A549 (cell line): Measurements from ENCODE around the gene DNM1. TPM values are rescaled to one million over a fixed set of nuclear protein-coding genes. Genes with fewer than 3 reads are reported as not detected.

ENCODE experiments used
- ATAC-seq, 2 experiments: fragments of 200-7000 bp in 1 of 2; fragments of >200 bp in 1 of 2; cut with Nextera tagmentation in 1 of 2; cut with Tn5 transposase in 1 of 2; 3 replicates each; pipeline versions ENCODE4 v1.8.0 to v1.9.1; 2018 to 2020; ENCODE audit warnings: mild to moderate bottlenecking in 1 of 2, moderate library complexity in 1 of 2
- CTCF ChIA-PET: fragments of 300-600 bp; sonication (Branson Sonifier 250); formaldehyde crosslinking; extraction: SDS; loops from one replicate; lab custom pipeline; 2021; ENCODE audit warnings: antibody characterized with exemption, inconsistent platforms; lab: Yijun Ruan, JAX
- POLR2A ChIA-PET: fragments of 350-600 bp; formaldehyde crosslinking; extraction: SDS; loops from one replicate; lab custom pipeline; 2021; ENCODE audit warnings: antibody characterized with exemption, inconsistent platforms; lab: Yijun Ruan, JAX
- DNase-seq, 2 experiments: peaks; one replicate each; pipeline versions ENCODE4 v3.0.0 to v3.0.0-alpha.2; 2011 to 2016; ENCODE audit warnings: low read depth in 1 of 2, low spot score in 1 of 2
- FAIRE-seq: peaks from 2 replicates; lab custom pipeline; 2011; peaks lifted over from hg19 to GRCh38; lab: Jason Lieb, UNC
- H3K27ac ChIP-seq, 2 experiments: fragments of >200 bp; sonication (Bioruptor Twin); formaldehyde crosslinking; 3 replicates each; pipeline ENCODE4 v1.5.1; 2016 to 2017
- H3K4me1 ChIP-seq: fragments of >200 bp; sonication (Bioruptor Twin); formaldehyde crosslinking; 3 replicates; pipeline ENCODE4 v1.6.1; 2016
- H3K4me2 ChIP-seq: fragments of >200 bp; sonication (Bioruptor Twin); formaldehyde crosslinking; 3 replicates; pipeline ENCODE4 v1.6.1; 2016
- H3K4me3 ChIP-seq: fragments of >200 bp; sonication (Bioruptor Twin); formaldehyde crosslinking; 3 replicates; pipeline ENCODE4 v1.5.1; 2016
- H3K9me3 ChIP-seq: fragments of >200 bp; sonication (Bioruptor Twin); formaldehyde crosslinking; 3 replicates; pipeline ENCODE4 v1.6.1; 2016
- ATOH8 ChIP-seq: fragments of 250-450 bp; sonication (Bioruptor Pico); IDR thresholded peaks from 2 replicates; pipeline ENCODE4 v1.5.0; 2020; ENCODE audit warnings: low read depth, mild to moderate bottlenecking, moderate library complexity
- BHLHE40 ChIP-seq: IDR thresholded peaks from 2 replicates; pipeline ENCODE4 v1.6.1; 2012; ENCODE audit warnings: low read depth, low read length, inconsistent platforms
- CBX2 ChIP-seq: fragments of 200-600 bp; sonication (generic); IDR thresholded peaks from 2 replicates; pipeline ENCODE4 v1.6.1; 2016; ENCODE audit warnings: low read depth, mild to moderate bottlenecking, borderline replicate concordance
- EP300 ChIP-seq, 2 experiments: fragments of >200 bp; sonication (Bioruptor Twin); formaldehyde crosslinking; IDR thresholded peaks; 2 replicates in 1 of 2; 3 replicates in 1 of 2; pipeline ENCODE4 v1.6.1; 2016 to 2017
- ESRRA ChIP-seq: fragments of 150-350 bp; IDR thresholded peaks from 2 replicates; pipeline ENCODE4 v1.6.1; 2014; ENCODE audit warnings: mild to moderate bottlenecking, low read length, borderline replicate concordance
- HDAC2 ChIP-seq: fragments of 200-600 bp; sonication (generic); IDR thresholded peaks from 2 replicates; pipeline ENCODE4 v1.6.1; 2016
- HEYL ChIP-seq: fragments of 250-450 bp; sonication (Bioruptor Pico); IDR thresholded peaks from 2 replicates; pipeline ENCODE4 v1.8.0; 2021; ENCODE audit warnings: mild to moderate bottlenecking, moderate library complexity
- HOXA7 ChIP-seq: fragments of 250-450 bp; sonication (Bioruptor Pico); IDR thresholded peaks from 2 replicates; pipeline ENCODE4 v1.5.0; 2020; ENCODE audit warnings: mild to moderate bottlenecking, moderate library complexity
- JUNB ChIP-seq: fragments of >200 bp; sonication (Bioruptor Twin); formaldehyde crosslinking; IDR thresholded peaks from 2 replicates; pipeline ENCODE4 v1.6.1; 2016
- MAFK ChIP-seq: fragments of 450-650 bp; IDR thresholded peaks from 2 replicates; pipeline ENCODE4 v1.6.1; 2014; ENCODE audit not compliant: partially characterized antibody
- NR3C1 ChIP-seq: fragments of >200 bp; sonication (Bioruptor Twin); formaldehyde crosslinking; IDR thresholded peaks from 3 replicates; pipeline ENCODE4 v1.6.1; 2017
- PHF8 ChIP-seq: fragments of 200-600 bp; sonication (generic); IDR thresholded peaks from 2 replicates; pipeline ENCODE4 v1.6.1; 2016; ENCODE audit warnings: low read depth, mild to moderate bottlenecking, antibody characterized with exemption, moderate library complexity, borderline replicate concordance
- REST ChIP-seq: fragments of 200-600 bp; sonication (generic); IDR thresholded peaks from 2 replicates; pipeline ENCODE4 v1.6.1; 2016; ENCODE audit warnings: antibody characterized with exemption, mild to moderate bottlenecking, moderate library complexity
- SMC3 ChIP-seq: fragments of >200 bp; sonication (Bioruptor Twin); formaldehyde crosslinking; IDR thresholded peaks from 3 replicates; pipeline ENCODE4 v1.6.1; 2018; ENCODE audit warnings: inconsistent platforms
- SREBF2 ChIP-seq: fragments of 450-650 bp; IDR thresholded peaks from 2 replicates; pipeline ENCODE4 v1.6.1; 2014; ENCODE audit warnings: mild to moderate bottlenecking, moderate library complexity
- WGBS: methylation state at CpG from one replicate; pipeline ENCODE4 v1.1.6; 2017; ENCODE audit errors: missing lambda C conversion rate; 5-methylcytosine and 5-hydroxymethylcytosine counted together
- polyA plus RNA-seq, 4 experiments: library from polyadenylated mRNA; depleted of rRNA in 3 of 4; stranded (reverse); fragments of >200 nt; fragmentation: RNase III in 1 of 4; extraction: RNeasy Plus Mini Kit Qiagen cat#74134 plus additional on column Dnase treatment in 1 of 4; gene quantifications; 2 replicates in 3 of 4; 3 replicates in 1 of 4; pipeline ENCODE4 v1.2.3, GENCODE V29; 2011 to 2017
- TF ChIP-seq, protein P1 (sequence below): fragments of >200 bp; sonication (Bioruptor Twin); formaldehyde crosslinking; IDR thresholded peaks from 3 replicates; pipeline ENCODE4 v1.5.1; 2016
- TF ChIP-seq, protein P2 (sequence below): IDR thresholded peaks from 2 replicates; pipeline ENCODE4 v1.6.1; 2012
- TF ChIP-seq, protein P3 (sequence below): fragments of >200 bp; sonication (Bioruptor Twin); formaldehyde crosslinking; IDR thresholded peaks from 3 replicates; pipeline ENCODE4 v1.6.1; 2016

DNM1 gene
- polyA plus RNA-seq, 2 of the 4 experiments (the other 2 are of a cell fraction): 60.2 to 139 TPM

DNA sequence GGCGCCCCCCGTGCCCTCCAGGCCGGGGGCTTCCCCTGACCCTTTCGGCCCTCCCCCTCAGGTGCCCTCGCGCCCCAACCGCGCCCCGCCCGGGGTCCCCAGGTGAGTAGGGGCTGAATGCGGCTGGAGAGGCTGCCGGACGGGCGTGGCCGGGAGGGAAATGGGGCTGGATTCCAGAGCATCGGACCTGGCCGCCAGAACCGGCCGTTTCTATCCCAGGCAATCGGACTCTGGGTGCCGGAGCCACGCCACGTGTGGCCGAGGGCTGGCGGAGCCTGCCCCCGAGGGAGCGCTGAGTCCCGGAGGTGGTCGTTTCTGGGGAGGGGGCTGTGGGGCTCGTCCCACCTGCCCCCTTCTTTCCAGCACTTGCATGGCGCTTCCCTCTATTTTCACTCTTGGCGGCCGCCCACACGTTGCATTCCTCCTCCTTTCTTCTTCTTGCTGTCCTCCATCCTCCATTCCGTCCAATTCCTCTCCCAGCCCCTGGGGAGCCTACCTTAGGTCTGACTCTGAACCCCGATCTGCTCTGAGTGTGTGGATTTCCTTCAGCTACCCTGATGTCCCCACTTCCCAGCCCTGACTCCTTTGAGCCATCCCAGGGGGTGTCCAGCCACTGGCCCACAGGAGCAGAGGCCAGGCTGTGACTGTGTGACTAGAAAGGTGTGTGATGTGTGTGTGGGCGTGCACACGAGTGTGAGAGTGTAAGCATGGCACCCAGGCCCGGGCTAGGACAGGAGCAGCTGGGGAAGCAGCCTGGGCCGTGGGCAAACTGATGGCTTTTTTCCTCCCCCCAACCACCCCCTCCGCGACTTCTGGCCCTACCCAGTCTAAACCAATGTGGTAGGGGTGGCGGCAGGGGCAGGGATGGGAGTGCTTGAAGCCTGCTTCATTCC is 47.9 kb downstream of the DNM1 start:
- no peak overlapping the region for H3K27ac ChIP-seq
- POLR2A ChIA-PET: interaction anchor here (1.0 to 1.5 kb wide), 2 partner anchors 10 to 25 kb away, joined by 4 read pairs; partner anchors contain the start of genes GOLGA2 and SWI5
- H3K4me2 ChIP-seq: no peak overlapping the region
- no peak for DNase-seq
- FAIRE-seq: no peak
- H3K9me3 ChIP-seq: no peaks in the 10 kb centered on the region
- TF ChIP-seq ESRRA (no peak), CBX2 (no peak), HDAC2 (no peak), HOXA7 (CRISPR knock-in tag) (no peak), NR3C1 (no peak), MAFK (no peak), PHF8 (no peak), HEYL (CRISPR knock-in tag) (no peak), ATOH8 (CRISPR knock-in tag) (no peak), SMC3 (no peak), SREBF2 (no peak)
- TF ChIP-seq, protein P1, sequence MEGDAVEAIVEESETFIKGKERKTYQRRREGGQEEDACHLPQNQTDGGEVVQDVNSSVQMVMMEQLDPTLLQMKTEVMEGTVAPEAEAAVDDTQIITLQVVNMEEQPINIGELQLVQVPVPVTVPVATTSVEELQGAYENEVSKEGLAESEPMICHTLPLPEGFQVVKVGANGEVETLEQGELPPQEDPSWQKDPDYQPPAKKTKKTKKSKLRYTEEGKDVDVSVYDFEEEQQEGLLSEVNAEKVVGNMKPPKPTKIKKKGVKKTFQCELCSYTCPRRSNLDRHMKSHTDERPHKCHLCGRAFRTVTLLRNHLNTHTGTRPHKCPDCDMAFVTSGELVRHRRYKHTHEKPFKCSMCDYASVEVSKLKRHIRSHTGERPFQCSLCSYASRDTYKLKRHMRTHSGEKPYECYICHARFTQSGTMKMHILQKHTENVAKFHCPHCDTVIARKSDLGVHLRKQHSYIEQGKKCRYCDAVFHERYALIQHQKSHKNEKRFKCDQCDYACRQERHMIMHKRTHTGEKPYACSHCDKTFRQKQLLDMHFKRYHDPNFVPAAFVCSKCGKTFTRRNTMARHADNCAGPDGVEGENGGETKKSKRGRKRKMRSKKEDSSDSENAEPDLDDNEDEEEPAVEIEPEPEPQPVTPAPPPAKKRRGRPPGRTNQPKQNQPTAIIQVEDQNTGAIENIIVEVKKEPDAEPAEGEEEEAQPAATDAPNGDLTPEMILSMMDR: no peak
- 92% methylated on average over 26 of the region's 43 CpGs for WGBS
- no peak overlapping the region for H3K4me3 ChIP-seq
- ATAC-seq: no peak
- H3K4me1 ChIP-seq: no peaks in the 10 kb centered on the region
- CTCF ChIA-PET: interaction anchor here (0.6 to 1.0 kb wide), 3 partner anchors 10 to 105 kb away, joined by 3 to 4 read pairs (median 3); no protein-coding TSS in a partner anchor

- POLR2A ChIA-PET: interaction anchor here (1.5 kb wide), 1 partner anchor 24 kb away, joined by 4 read pairs; the partner anchor contains the start of genes GOLGA2 and SWI5
Observed at GRCh38 chr9:128251732-128252100, 48.5 kb downstream of the DNM1 start.

More at GRCh38 chr9:128251732-128252100, 48.5 kb downstream of the DNM1 start:
- Histone ChIP-seq H3K27ac (no peak overlapping the region), H3K4me3 (no peak overlapping the region), H3K4me1 (no peaks in the 10 kb centered on the region), H3K4me2 (no peak overlapping the region), H3K9me3 (no peaks in the 10 kb centered on the region)
- ATAC-seq (no peak), FAIRE-seq (no peak), DNase-seq (no peak)
- 93% methylated on average over 3 of the region's 3 CpGs for WGBS
- CTCF ChIA-PET: interaction anchor here (0.6 to 1.1 kb wide), 3 partner anchors 19 to 104 kb away, joined by 3 read pairs; no protein-coding TSS in a partner anchor
- TF ChIP-seq BHLHE40 (no peak), EP300 (IDR thresholded peaks at IDR 0.05) (no peak), PHF8 (no peak), JUNB (no peak), HDAC2 (no peak), REST (no peak), MAFK (no peak)
- TF ChIP-seq, protein P2, sequence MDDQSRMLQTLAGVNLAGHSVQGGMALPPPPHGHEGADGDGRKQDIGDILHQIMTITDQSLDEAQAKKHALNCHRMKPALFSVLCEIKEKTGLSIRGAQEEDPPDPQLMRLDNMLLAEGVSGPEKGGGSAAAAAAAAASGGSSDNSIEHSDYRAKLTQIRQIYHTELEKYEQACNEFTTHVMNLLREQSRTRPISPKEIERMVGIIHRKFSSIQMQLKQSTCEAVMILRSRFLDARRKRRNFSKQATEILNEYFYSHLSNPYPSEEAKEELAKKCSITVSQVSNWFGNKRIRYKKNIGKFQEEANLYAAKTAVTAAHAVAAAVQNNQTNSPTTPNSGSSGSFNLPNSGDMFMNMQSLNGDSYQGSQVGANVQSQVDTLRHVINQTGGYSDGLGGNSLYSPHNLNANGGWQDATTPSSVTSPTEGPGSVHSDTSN: no peak
- TF ChIP-seq, protein P3, sequence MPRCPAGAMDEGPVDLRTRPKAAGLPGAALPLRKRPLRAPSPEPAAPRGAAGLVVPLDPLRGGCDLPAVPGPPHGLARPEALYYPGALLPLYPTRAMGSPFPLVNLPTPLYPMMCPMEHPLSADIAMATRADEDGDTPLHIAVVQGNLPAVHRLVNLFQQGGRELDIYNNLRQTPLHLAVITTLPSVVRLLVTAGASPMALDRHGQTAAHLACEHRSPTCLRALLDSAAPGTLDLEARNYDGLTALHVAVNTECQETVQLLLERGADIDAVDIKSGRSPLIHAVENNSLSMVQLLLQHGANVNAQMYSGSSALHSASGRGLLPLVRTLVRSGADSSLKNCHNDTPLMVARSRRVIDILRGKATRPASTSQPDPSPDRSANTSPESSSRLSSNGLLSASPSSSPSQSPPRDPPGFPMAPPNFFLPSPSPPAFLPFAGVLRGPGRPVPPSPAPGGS: no peak
